Activated CD4-positive, alpha-beta memory T cell treated with anti-CD3 and anti-CD28 coated beads for 36 hours (primary cell): ENCODE results near the gene NIN. TPM values are rescaled to one million over a fixed set of nuclear protein-coding genes. Genes with fewer than 3 reads are reported as not detected.
A peak's percentile ranks its signal among the peaks of the same experiment; 100 is the strongest.
"Not testable (repeated sequence)": the region's sequence is repeated elsewhere in the genome, so short reads cannot be mapped to it uniquely, and the experiment has no call there.

Experiments
- CTCF ChIA-PET: fragments of 350-600 bp; sonication (Branson Sonifier 250); formaldehyde crosslinking; loops from one replicate; lab custom pipeline; 2021; ENCODE audit warnings: antibody characterized with exemption, inconsistent platforms; lab: Charles Lee
- POLR2A ChIA-PET: fragments of 350-600 bp; sonication (Branson Sonifier 250); formaldehyde crosslinking; loops from one replicate; lab custom pipeline; 2021; ENCODE audit warnings: antibody characterized with exemption; lab: Charles Lee
- DNase-seq: peaks from one replicate; pipeline ENCODE4 v3.0.0-alpha.2; 2020
- H3K27ac Mint-ChIP-seq: one replicate; pipeline ENCODE4 v1.8.0; 2021; ENCODE audit warnings: mixed read lengths
- H3K27me3 Mint-ChIP-seq: one replicate; pipeline ENCODE4 v1.8.0; 2021; ENCODE audit warnings: mixed read lengths
- H3K36me3 Mint-ChIP-seq: one replicate; pipeline ENCODE4 v1.8.0; 2021; ENCODE audit warnings: mixed read lengths
- H3K4me1 Mint-ChIP-seq: one replicate; pipeline ENCODE4 v1.8.0; 2021; ENCODE audit warnings: low read depth, mixed read lengths
- H3K4me3 Mint-ChIP-seq: one replicate; pipeline ENCODE4 v1.8.0; 2021; ENCODE audit warnings: mild to moderate bottlenecking, mixed read lengths
- H3K9me3 Mint-ChIP-seq: one replicate; pipeline ENCODE4 v1.8.0; 2021; ENCODE audit warnings: mixed read lengths
- intact Hi-C: fragments of 100-400 bp; cut with micrococcal nuclease; formaldehyde crosslinking; loops from one replicate; pipeline ENCODE4 v1.15.1; 2023
- total RNA-seq, 2 experiments: library from RNA; stranded (reverse); gene quantifications; one replicate each; pipeline ENCODE4 v1.2.3, GENCODE V29; 2021

NIN gene
- total RNA-seq, 2 experiments from 2014 or later = 44.7 to 44.8 TPM

GRCh38 chr14:50826681-50827080, 4.3 kb downstream of the NIN start:
- POLR2A ChIA-PET = no interaction called here
- H3K36me3 Mint-ChIP-seq = peaks cover 2% of the 10 kb centered on the region
- H3K4me1 Mint-ChIP-seq = peaks cover 72% of the 10 kb centered on the region
- H3K4me3 Mint-ChIP-seq = no peak overlapping the region
- no peak for DNase-seq
- intact Hi-C loops = no loop called here
- no peak overlapping the region for H3K27ac Mint-ChIP-seq
- no peaks in the 10 kb centered on the region for H3K9me3 Mint-ChIP-seq
- H3K27me3 Mint-ChIP-seq = peaks cover 3% of the 10 kb centered on the region
- CTCF ChIA-PET = interaction anchor here (1.1 kb wide), 1 partner anchor 34 kb away, joined by 4 read pairs; no protein-coding TSS in a partner anchor

- Mint-ChIP-seq H3K27me3 (no peaks in the 10 kb centered on the region), H3K36me3 (peaks cover 7% of the 10 kb centered on the region), H3K4me3 (no peak overlapping the region), H3K27ac (no peak overlapping the region), H3K9me3 (no peaks in the 10 kb centered on the region), H3K4me1 (peaks cover 82% of the 10 kb centered on the region)
- intact Hi-C loops = no loop called here
- POLR2A ChIA-PET = no interaction called here
- CTCF ChIA-PET = interaction anchor here (0.9 kb wide), 1 partner anchor 35 kb away, joined by 3 read pairs; no protein-coding TSS in a partner anchor
- DNase-seq = no peak
Measured at GRCh38 chr14:50825307-50825706, 5.7 kb downstream of the NIN start.

- H3K27me3 Mint-ChIP-seq = no peaks in the 10 kb centered on the region
- peaks cover 12% of the 10 kb centered on the region for H3K36me3 Mint-ChIP-seq
- POLR2A ChIA-PET = interaction anchor here (1.4 kb wide), 1 partner anchor 37 kb away, joined by 6 read pairs; no protein-coding TSS in a partner anchor
- no peaks in the 10 kb centered on the region for H3K9me3 Mint-ChIP-seq
- DNase-seq = no peak
- CTCF ChIA-PET = interaction anchor here (1.2 to 3.7 kb wide), 3 partner anchors 22 to 36 kb away, joined by 3 to 15 read pairs (median 4); no protein-coding TSS in a partner anchor
- peak overlapping the region; percentile 70 for H3K27ac Mint-ChIP-seq
- peak overlapping the region; percentile 21 for H3K4me3 Mint-ChIP-seq
- peaks cover 85% of the 10 kb centered on the region for H3K4me1 Mint-ChIP-seq
- intact Hi-C loops = loop anchor here (5.0 kb wide), 1 partner anchor 133 kb away; no protein-coding TSS in a partner anchor
Measured at GRCh38 chr14:50823762-50824636, 7.0 kb downstream of the NIN start.

GRCh38 chr14:50823051-50823761, 7.8 kb downstream of the NIN start:
- no peaks in the 10 kb centered on the region for H3K9me3 Mint-ChIP-seq
- H3K36me3 Mint-ChIP-seq = peaks cover 12% of the 10 kb centered on the region
- ChIA-PET CTCF (interaction anchor here (1.1 to 3.7 kb wide), 4 partner anchors 21 to 45 kb away, joined by 3 to 15 read pairs (median 4); no protein-coding TSS in a partner anchor), POLR2A (interaction anchor here (1.4 kb wide), 1 partner anchor 36 kb away, joined by 6 read pairs; no protein-coding TSS in a partner anchor)
- H3K4me1 Mint-ChIP-seq = peaks cover 77% of the 10 kb centered on the region
- no peak for DNase-seq
- H3K4me3 Mint-ChIP-seq = peak overlapping the region; percentile 21
- no peaks in the 10 kb centered on the region for H3K27me3 Mint-ChIP-seq
- intact Hi-C loops = loop anchor here (5.0 kb wide), 1 partner anchor 134 kb away; no protein-coding TSS in a partner anchor
- H3K27ac Mint-ChIP-seq = peak overlapping the region; percentile 70

- no peaks in the 10 kb centered on the region for H3K9me3 Mint-ChIP-seq
- intact Hi-C loops = loop anchor here (1.0 to 5.0 kb wide), 3 partner anchors 8 to 135 kb away; no protein-coding TSS in a partner anchor
- H3K4me1 Mint-ChIP-seq = peaks cover 74% of the 10 kb centered on the region
- H3K27me3 Mint-ChIP-seq = no peaks in the 10 kb centered on the region
- H3K27ac Mint-ChIP-seq = peak overlapping the region; percentile 70
- H3K36me3 Mint-ChIP-seq = peaks cover 12% of the 10 kb centered on the region
- peak overlapping the region; percentile 13 for H3K4me3 Mint-ChIP-seq
- no peak for DNase-seq
- POLR2A ChIA-PET = interaction anchor here (1.4 kb wide), 1 partner anchor 35 kb away, joined by 6 read pairs; no protein-coding TSS in a partner anchor
- CTCF ChIA-PET = interaction anchor here (1.1 to 3.7 kb wide), 4 partner anchors 21 to 44 kb away, joined by 3 to 15 read pairs (median 4); no protein-coding TSS in a partner anchor
Measured at GRCh38 chr14:50822501-50823042, 8.4 kb downstream of the NIN start.

GRCh38 chr14:50821510-50822464, 9.2 kb downstream of the NIN start:
- Mint-ChIP-seq H3K27ac (peak overlapping the region; percentile 68), H3K27me3 (no peaks in the 10 kb centered on the region), H3K4me3 (peak overlapping the region; percentile 25), H3K36me3 (peaks cover 12% of the 10 kb centered on the region), H3K9me3 (no peaks in the 10 kb centered on the region), H3K4me1 (peaks cover 71% of the 10 kb centered on the region)
- CTCF ChIA-PET = interaction anchor here (1.6 to 3.7 kb wide), 2 partner anchors 37 to 39 kb away, joined by 3 to 15 read pairs; no protein-coding TSS in a partner anchor
- intact Hi-C loops = loop anchor here (1.0 to 5.0 kb wide), 3 partner anchors 8 to 136 kb away; no protein-coding TSS in a partner anchor
- DNase-seq = peak; percentile 71
- POLR2A ChIA-PET = no interaction called here

GRCh38 chr14:50820786-50821509, 10.0 kb downstream of the NIN start:
- POLR2A ChIA-PET = no interaction called here
- Mint-ChIP-seq H3K4me1 (peaks cover 69% of the 10 kb centered on the region), H3K27ac (peak overlapping the region; percentile 68), H3K9me3 (no peaks in the 10 kb centered on the region), H3K27me3 (no peaks in the 10 kb centered on the region), H3K36me3 (peaks cover 12% of the 10 kb centered on the region), H3K4me3 (no peak overlapping the region)
- CTCF ChIA-PET = interaction anchor here (3.7 kb wide), 1 partner anchor 39 kb away, joined by 15 read pairs; no protein-coding TSS in a partner anchor
- intact Hi-C loops = loop anchor here (5.0 kb wide), 1 partner anchor 136 kb away; no protein-coding TSS in a partner anchor
- no peak for DNase-seq

GRCh38 chr14:50819303-50819702, 11.7 kb downstream of the NIN start:
- H3K9me3 Mint-ChIP-seq = peaks cover 12% of the 10 kb centered on the region

GRCh38 chr14:50816395-50817047, 14.4 kb downstream of the NIN start:
- intact Hi-C loops = no loop called here
- CTCF ChIA-PET = interaction anchor here (1.0 kb wide), 1 partner anchor 43 kb away, joined by 3 read pairs; no protein-coding TSS in a partner anchor
- no peak overlapping the region for H3K27ac Mint-ChIP-seq
- H3K9me3 Mint-ChIP-seq = peaks cover 13% of the 10 kb centered on the region
- no peak overlapping the region for H3K4me3 Mint-ChIP-seq
- peaks cover 61% of the 10 kb centered on the region for H3K4me1 Mint-ChIP-seq
- peaks cover 23% of the 10 kb centered on the region for H3K36me3 Mint-ChIP-seq
- H3K27me3 Mint-ChIP-seq = no peaks in the 10 kb centered on the region
- POLR2A ChIA-PET = no interaction called here
- no peak for DNase-seq

More at GRCh38 chr14:50819303-50819702, 11.7 kb downstream of the NIN start:
- Mint-ChIP-seq H3K4me1 (peaks cover 67% of the 10 kb centered on the region), H3K36me3 (peaks cover 22% of the 10 kb centered on the region), H3K27ac (peak overlapping the region; percentile 33)
- H3K4me3 Mint-ChIP-seq, intact Hi-C loops, POLR2A ChIA-PET, H3K27me3 Mint-ChIP-seq, CTCF ChIA-PET: not testable (repeated sequence)
- peak; percentile 47 for DNase-seq

- peaks cover 18% of the 10 kb centered on the region for H3K36me3 Mint-ChIP-seq
- intact Hi-C loops, H3K4me3 Mint-ChIP-seq: not testable (repeated sequence)
Measured at GRCh38 chr14:50815526-50815925, 15.4 kb downstream of the NIN start.

More at GRCh38 chr14:50815526-50815925, 15.4 kb downstream of the NIN start:
- POLR2A ChIA-PET, H3K27ac Mint-ChIP-seq, DNase-seq, H3K27me3 Mint-ChIP-seq, CTCF ChIA-PET: not testable (repeated sequence)
- peaks cover 13% of the 10 kb centered on the region for H3K9me3 Mint-ChIP-seq
- peaks cover 53% of the 10 kb centered on the region for H3K4me1 Mint-ChIP-seq
